Measurements from ENCODE around the gene SSPN.
"Not testable (repeated sequence)": the region's sequence is repeated elsewhere in the genome, so short reads cannot be mapped to it uniquely, and the experiment has no call there.

The SSPN gene

GRCh38 chr12:26231470-26231869, 36.1 kb downstream of the SSPN start:
- no peak for DNase-seq

- no peak for DNase-seq
Measured at GRCh38 chr12:26231921-26232320, 36.5 kb downstream of the SSPN start.

GRCh38 chr12:26233631-26234030, 38.3 kb downstream of the SSPN start:
- DNase-seq = no peak

GRCh38 chr12:26235465-26235864, 40.1 kb downstream of the SSPN start:
- DNase-seq = not testable (repeated sequence)

GRCh38 chr12:26238341-26239121, 43.2 kb downstream of the SSPN start:
- no peak for DNase-seq

DNA sequence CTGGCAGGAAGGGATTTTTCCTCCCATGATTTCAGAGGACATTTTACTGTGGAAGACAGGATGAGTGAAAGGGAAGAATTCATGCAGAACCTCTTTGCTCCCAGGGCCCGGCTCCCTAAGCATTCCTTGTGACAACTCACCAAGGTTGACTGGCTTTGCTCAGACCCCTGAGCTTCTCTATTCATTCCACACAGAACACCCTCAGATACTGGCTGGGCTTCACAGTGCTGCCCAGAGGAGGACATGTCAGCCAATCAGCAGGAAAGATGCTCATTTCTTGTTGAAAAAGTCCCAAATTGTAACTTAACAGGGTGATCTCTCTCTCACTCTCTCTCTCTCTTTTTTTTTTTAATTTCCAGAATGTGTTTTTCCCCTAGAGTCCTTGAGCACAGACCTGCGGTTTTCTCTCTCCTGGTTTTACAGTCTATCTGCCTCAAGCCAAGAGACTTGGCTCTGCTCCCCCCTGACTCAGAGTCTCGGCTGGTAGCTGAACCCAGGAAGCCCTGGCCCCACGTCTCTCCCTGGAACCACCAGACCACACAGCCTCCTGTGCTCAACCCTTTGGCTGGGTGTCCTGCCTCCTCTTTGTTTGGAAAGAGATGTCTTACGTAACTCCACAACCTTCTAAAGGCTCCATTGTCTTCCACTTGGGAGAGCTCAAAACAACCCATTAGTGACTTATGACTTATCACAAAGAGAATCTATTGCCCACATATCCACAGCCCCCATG, 43.9 kb downstream of the SSPN start:
- DNase-seq = no peak

GRCh38 chr12:26239852-26240815, 44.8 kb downstream of the SSPN start:
- DNase-seq = no peak

GRCh38 chr12:26241080-26241479, 45.7 kb downstream of the SSPN start:
- DNase-seq = no peak

- DNase-seq = no peak
Measured at GRCh38 chr12:26242683-26243082, 47.3 kb downstream of the SSPN start.

DNA sequence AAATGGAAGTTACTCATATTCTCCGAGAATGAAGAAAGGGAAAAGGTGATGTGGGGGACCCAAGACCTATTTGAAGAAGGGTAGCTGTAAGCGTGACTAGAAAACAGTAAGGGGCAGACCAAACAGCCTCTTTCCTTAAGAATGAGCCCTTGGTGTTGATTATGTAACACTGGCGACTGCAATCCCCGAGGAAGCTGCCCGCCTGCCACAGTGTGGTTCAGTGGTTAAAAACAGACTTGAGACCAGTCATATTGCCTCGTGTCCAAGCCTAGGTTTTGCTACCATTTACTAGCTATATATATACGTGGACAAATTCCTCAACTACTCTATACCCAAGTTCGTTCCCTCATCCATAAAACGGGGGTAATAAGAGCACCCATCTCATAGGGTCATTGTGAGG, 49.1 kb downstream of the SSPN start:
- DNase-seq = peak; percentile 1

DNA sequence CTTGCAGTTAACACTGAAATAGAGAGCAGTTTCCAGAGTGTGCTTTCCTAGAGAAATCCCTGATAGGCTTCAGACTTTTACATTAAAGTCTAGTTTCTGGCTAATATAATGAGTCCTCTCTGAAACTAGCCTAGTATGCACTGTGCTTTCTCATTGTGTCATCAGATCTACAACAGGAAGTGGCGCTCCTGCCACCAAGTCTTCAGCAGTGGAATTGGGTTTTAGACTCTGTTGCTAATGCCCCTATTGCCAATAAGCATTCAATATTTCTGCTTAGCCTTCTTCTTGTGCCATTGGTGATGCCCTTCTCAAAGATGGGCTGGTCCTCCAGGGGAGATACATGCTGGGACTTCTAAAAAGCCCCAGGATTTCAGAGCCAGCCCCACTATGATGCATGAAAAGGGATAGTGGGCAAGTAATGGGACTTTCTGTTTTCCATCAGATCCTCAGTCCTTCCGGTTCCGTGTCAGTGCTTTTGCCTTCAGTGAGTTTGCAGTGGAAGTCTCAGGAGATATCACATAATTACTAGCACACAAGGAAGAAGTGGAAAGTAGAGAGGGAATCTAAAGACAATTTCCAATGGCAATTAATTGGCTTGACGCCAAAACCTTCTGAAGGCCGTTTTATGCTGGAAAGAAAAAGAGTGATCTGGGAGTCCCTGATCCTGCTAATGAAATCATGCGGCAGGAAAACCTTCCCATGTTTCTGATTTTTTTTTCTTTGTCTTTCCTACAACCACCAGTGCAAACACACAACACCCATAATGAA, 50.0 kb downstream of the SSPN start:
- no peak for DNase-seq

- no peak for DNase-seq
Measured at GRCh38 chr12:26246483-26247164, 51.3 kb downstream of the SSPN start.

DNA sequence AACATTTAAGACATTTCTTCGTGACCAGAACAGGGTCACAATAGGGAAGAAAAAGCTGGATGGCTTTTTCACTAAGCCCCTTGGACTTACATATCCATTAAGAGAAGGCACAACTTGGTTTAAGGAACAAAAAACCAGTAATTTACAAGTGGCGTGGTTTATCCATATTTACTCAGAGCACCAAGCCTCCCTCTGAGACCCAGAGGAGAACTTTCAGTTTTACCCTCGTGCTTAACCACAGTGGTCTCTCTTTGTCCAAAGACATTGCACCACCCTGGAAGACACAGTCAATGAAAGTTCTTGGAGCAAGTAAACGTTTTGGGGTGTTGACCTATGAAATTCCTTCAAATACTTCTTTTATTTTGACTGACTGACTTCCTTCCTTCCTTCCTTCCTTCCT, 52.5 kb downstream of the SSPN start:
- no peak for DNase-seq

DNA sequence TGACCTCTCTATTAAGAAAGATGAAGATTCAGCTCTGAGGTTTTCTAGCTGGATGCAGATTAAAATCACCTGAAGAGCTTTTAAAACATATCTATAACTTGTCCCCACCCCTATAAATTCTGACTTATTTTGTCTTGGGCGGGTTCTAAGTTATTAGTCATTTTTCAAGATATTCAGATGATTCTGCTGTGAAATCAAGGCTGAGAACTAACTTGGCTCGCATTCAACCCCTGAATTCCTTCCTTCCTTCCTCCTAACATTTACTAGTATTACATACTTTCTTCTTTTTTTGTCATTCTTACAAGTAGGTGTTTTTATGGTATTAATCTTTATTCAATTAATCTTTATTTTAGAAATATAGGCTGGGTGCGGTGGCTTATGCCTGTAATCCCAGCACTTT, 55.4 kb downstream of the SSPN start:
- no peak for DNase-seq

- DNase-seq = no peak
Measured at GRCh38 chr12:26251600-26251999, 56.2 kb downstream of the SSPN start.

GRCh38 chr12:26252946-26253345, 57.6 kb downstream of the SSPN start:
- DNase-seq = no peak

- DNase-seq = no peak
Measured at GRCh38 chr12:26255893-26256645, 60.7 kb downstream of the SSPN start.

DNA sequence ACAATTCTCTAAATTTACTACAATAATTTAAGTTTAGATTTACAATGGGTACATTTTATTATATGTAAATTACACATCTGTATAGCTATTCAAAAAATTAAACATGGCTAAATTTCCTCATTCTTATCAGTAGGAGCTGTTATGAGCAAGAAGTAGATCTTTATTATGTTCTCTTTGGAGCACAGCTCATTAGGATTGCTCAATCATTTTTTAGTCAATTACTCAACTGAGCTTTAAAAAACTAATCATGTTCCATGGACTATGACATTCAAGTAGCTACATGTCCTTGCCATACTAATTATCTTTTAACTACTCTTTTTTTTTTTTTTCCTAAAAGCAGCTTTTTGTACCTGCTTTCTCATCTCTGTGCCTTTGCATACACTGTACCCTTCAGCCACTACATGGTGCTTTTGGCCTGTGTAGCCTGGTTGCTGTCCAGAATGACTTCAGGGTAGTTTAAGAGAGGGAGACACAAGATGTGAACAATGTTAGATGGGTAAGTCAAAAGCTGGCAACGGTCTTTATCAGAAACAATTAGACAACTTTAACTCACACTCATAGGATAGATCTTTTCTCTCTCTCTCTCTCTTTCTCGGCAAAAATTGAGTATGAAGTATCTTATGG, 69.0 kb downstream of the SSPN start:
- no peak for DNase-seq

DNA sequence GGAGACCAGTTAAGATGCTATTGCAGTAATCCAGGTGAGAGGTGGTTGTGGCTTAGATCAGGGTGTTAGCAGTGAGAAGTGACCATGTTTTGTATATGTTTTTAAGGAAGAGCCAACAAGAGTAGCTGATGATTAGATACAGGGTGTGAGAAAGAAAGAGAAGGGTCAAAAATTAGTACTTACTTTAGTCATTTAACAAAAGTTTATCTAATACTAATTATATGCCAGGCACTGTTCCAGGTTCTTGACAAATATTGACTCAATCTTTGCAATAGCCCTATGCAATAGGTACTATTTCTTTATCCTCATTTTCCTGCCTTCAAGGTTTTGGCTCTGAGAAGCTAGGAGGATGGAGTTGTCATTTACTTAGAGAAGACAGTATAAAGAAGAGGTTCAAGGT, 70.2 kb downstream of the SSPN start:
- DNase-seq = no peak

GRCh38 chr12:26266881-26267280, 71.5 kb downstream of the SSPN start:
- DNase-seq = no peak
